Pancreas (tissue), 8 donors: ENCODE data around the gene ANAPC7. TPM values are rescaled to one million over a fixed set of nuclear protein-coding genes. Genes with fewer than 3 reads are reported as not detected.

Experiments used
- polyA plus RNA-seq, 2 donors: library from polyadenylated mRNA; stranded (reverse); fragments of 200-250 nt; gene quantifications; one replicate each; pipeline ENCODE4 v1.2.3, GENCODE V29; 2013
- total RNA-seq, 6 donors: library from RNA; stranded (reverse); fragmentation: NEBNext Ultra II Directional in 4 of 6; extraction: Animal tissue kit (Norgen Biotek cat#: 25700) in 4 of 6; gene quantifications; one replicate each; pipeline versions ENCODE4 v1.2.1 to v1.2.4, GENCODE V29; 2021 to 2023
- donor health status: healthy with polysubstance abuse.
- donor health status: DM: no; HTN: no; CAD: no; lungs with moderate emphysema.
- donor health status: DM: no; HTN: no; CAD: no.
- donor health status: Bipolar disorder and iron deficiency.
- donor health status: DM: yes; HTN: yes; CAD: no.
- donor health status: DM: no; HTN: no; CAD: no.
- donor health status: DM: no; HTN: no; CAD: no.
- donor health status: DM: yes; HTN: yes; CAD: no.

Gene ANAPC7
- total and polyA plus RNA-seq, 8 donors: 9.7 to 35.1 (median 16.4) TPM

Other genes with a start within 250 kb of the ANAPC7 start
- 10 to 100 TPM; 35.0 to 79.7 (median 60.3) TPM for gene ATP2A2, start 122.5 kb downstream of the ANAPC7 start, total RNA-seq
- 10 to 100 TPM; 16.3 to 36.7 TPM for gene ATP2A2, start 122.5 kb downstream of the ANAPC7 start, polyA plus RNA-seq
- gene ARPC3, start 46.6 kb upstream of the ANAPC7 start, total RNA-seq: 100 to 1,000 TPM in 2 of 6 donors, 10 to 100 TPM in 4; 53.1 to 107 (median 70.5) TPM
- gene ARPC3, start 46.6 kb upstream of the ANAPC7 start, polyA plus RNA-seq: 100 to 1,000 TPM; 164 to 167 TPM
- gene GPN3, start 64.5 kb upstream of the ANAPC7 start, total RNA-seq: 10 to 100 TPM in 4 of 6 donors, 1 to 10 TPM in 2; 6.8 to 11.5 (median 10.2) TPM
- 10 to 100 TPM in 1 of 2 donors, 1 to 10 TPM in 1; 6.8 to 11.1 TPM for gene GPN3, start 64.5 kb upstream of the ANAPC7 start, polyA plus RNA-seq
- 1 to 10 TPM in 4 of 6 donors, under 1 TPM in 2; 0.37 to 1.9 (median 1.1) TPM for gene FAM216A, start 65.1 kb upstream of the ANAPC7 start, total RNA-seq
- gene FAM216A, start 65.1 kb upstream of the ANAPC7 start, polyA plus RNA-seq: 1 to 10 TPM; 2.3 to 2.8 TPM
- gene VPS29, start 98.4 kb upstream of the ANAPC7 start, total RNA-seq: 10 to 100 TPM; 29.1 to 49.3 (median 36.5) TPM
- 100 to 1,000 TPM in 1 of 2 donors, 10 to 100 TPM in 1; 66.8 to 120 TPM for gene VPS29, start 98.4 kb upstream of the ANAPC7 start, polyA plus RNA-seq
- under 1 TPM; 0.16 to 0.28 (median 0.22) TPM for gene RAD9B, start 98.6 kb upstream of the ANAPC7 start, total RNA-seq
- under 1 TPM in 1 of 2 donors, not detected in 1; 0.26 TPM for gene RAD9B, start 98.6 kb upstream of the ANAPC7 start, polyA plus RNA-seq
- 1 to 10 TPM; 4.6 to 9.0 (median 6.2) TPM for gene PPTC7, start 179.6 kb upstream of the ANAPC7 start, total RNA-seq
- 1 to 10 TPM; 2.2 to 5.8 TPM for gene PPTC7, start 179.6 kb upstream of the ANAPC7 start, polyA plus RNA-seq
- gene TCTN1, start 210.4 kb upstream of the ANAPC7 start, total RNA-seq: 10 to 100 TPM; 14.7 to 25.3 (median 17.6) TPM
- gene TCTN1, start 210.4 kb upstream of the ANAPC7 start, polyA plus RNA-seq: 10 to 100 TPM; 31.0 to 54.5 TPM